Measurements from ENCODE around the gene CDH16.
"Not testable (repeated sequence)": the region's sequence is repeated elsewhere in the genome, so short reads cannot be mapped to it uniquely, and the experiment has no call there.

Gene CDH16

DNA sequence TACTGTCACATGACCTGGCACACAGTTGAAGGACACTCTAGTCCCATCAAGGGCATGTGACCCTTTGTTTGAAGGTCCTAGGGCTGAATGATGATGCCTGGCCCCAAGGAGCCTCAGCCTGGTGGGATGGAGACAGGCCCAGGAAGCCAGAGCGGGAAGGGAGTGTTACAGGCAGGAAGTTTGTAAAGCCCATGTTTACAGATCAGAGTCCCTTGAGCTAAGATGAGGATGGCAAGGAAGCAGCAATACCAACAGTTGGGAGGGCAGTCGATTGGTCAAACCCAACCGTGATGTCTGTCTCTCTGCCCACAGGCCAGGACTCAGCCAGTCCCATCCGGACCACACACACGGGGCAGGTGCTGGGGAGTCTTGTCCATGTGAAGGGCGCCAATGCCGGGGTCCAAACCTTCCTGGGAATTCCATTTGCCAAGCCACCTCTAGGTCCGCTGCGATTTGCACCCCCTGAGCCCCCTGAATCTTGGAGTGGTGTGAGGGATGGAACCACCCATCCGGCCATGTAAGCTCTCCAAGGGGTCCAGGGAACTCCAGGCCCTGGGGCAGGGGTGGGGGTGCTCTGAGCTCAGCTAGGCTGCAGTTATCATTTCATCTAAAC is 19.1 kb upstream of the CDH16 start:
- DNase-seq (ENCODE audit: low read depth), result no peak
- TF ChIP-seq, protein P1, sequence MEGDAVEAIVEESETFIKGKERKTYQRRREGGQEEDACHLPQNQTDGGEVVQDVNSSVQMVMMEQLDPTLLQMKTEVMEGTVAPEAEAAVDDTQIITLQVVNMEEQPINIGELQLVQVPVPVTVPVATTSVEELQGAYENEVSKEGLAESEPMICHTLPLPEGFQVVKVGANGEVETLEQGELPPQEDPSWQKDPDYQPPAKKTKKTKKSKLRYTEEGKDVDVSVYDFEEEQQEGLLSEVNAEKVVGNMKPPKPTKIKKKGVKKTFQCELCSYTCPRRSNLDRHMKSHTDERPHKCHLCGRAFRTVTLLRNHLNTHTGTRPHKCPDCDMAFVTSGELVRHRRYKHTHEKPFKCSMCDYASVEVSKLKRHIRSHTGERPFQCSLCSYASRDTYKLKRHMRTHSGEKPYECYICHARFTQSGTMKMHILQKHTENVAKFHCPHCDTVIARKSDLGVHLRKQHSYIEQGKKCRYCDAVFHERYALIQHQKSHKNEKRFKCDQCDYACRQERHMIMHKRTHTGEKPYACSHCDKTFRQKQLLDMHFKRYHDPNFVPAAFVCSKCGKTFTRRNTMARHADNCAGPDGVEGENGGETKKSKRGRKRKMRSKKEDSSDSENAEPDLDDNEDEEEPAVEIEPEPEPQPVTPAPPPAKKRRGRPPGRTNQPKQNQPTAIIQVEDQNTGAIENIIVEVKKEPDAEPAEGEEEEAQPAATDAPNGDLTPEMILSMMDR (conservative IDR thresholded peaks at IDR 0.05; ENCODE audit: low read length), result no peak
- H3K4me3 ChIP-seq (ENCODE audit: low read length), result no peak overlapping the region

DNA sequence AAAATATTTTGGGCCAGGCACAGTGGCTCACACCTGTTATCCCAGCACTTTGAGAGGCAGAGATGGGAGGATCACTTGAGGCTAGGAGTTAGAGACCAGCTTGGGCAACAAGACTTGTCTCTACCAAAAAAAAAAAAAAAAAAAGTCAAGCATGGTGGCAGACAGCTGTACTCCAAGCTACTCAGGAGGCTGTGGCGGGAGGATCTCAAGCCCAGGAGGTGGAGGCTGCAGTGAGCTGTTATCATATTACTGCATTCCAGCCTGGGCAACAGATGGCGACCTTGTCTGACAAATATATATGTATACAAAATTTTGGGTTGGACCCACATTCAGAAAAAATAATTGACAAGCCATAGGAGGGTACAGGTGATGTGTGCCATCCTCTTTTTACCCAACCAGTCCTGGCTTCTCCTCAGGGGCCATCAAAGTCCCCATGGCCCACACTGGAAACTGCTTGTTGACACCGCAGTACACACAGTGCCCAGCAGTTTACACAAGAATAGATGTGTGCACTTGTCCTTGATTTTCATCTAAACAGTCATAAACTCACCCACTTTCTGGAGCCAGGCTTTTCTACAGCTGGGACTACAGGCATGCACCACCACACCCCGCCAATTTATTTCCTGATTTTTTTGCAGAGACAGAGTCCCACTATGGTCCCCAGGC is 18.3 kb upstream of the CDH16 start:
- DNase-seq (ENCODE audit: low read depth), result no peak
- no peak overlapping the region for H3K4me3 ChIP-seq (ENCODE audit: low read length)

DNA sequence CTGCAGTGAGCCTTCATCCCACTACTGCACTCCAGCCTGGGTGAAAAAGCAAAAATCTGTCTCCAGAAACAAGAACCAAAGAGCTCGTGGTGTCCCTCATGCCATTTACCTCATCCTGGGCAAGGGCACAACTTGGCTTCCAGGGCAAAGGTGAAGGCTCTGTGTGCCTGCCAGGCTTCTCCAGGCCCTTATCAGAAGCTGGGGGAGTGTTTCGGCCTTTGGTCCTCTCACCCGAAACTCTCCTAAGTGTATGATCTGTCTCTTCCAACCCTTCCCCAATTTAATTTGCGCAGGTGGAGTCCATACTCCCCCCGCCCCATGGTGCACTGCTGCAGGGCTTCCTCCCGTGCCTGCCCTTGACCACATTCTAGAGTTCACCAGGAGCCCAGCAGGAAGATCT is 17.8 kb upstream of the CDH16 start:
- H3K4me3 ChIP-seq (ENCODE audit: low read length), result no peak overlapping the region
- TF ChIP-seq, protein P1 (conservative IDR thresholded peaks at IDR 0.05; ENCODE audit: low read length), result no peak
- no peak for DNase-seq (ENCODE audit: low read depth)

More for the DNA sequence above, 18.3 kb upstream of the CDH16 start:
- TF ChIP-seq, protein P1 (conservative IDR thresholded peaks at IDR 0.05; ENCODE audit: low read length), result no peak

DNA sequence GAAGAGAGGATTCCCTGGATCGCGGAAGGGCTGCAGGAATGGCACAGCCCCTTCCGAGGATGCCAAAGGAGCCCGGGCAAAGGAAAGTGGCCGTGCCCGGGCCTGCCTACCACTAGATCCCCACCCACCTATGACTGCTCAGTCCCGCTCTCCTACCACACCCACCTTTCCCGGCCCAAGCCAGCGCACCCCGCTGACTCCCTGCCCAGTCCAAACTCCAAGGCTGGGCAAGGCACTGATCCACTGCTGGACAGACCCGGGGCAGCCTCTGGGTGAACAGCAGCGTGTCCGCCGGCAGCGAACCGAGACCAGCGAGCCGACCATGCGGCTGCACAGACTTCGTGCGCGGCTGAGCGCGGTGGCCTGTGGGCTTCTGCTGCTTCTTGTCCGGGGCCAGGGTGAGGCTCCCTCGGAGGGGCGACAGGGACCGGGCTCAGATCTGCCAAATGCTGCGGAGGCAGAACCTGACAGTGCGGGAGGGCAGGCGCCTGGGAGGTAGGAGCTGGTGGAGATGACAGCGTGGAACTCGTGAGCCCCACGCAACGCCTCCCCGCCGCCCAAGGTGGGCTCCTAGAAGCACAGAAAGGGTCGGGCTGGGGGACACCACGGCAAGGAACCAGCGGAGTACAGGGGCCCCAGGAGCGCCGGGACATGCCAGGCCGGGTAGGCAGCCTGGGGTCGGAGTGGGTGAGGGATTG is 16.8 kb upstream of the CDH16 start, which contains the start of gene CES2:
TSS of gene CES2 (plus strand) at position 203 of the 698 bp plus-strand sequence. CDS start at position 323, 120 bp downstream.
- TF ChIP-seq, protein P1 (conservative IDR thresholded peaks at IDR 0.05; ENCODE audit: low read length), result no peak
- DNase-seq (ENCODE audit: low read depth), result peak; percentile 53

DNA sequence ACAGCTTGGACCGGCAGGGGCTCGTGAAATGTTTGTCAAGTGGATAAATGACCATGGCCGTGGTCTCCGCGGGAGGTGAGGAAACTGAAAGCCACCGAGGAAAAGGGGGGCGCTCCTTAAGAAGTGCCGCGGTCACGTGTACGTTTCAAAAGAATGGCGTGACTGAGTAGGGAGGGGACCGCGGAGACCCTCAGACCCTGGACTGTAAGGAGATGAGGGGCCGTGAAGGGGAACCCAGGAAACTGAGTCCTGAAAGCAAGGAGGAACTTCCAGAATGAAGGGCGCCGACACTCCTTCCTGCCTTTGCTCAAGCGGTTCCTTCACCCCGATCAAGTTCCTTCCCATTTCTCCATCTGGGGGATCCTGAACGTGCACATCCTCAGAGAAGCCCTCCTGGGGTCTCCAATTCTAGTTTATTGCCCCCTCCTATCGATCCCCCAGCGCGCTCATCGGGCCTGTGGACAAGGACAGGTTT is 16.2 kb upstream of the CDH16 start:
- H3K4me3 ChIP-seq (ENCODE audit: low read length), result peak overlapping the region; percentile 99
- DNase-seq (ENCODE audit: low read depth), result not testable (repeated sequence)

More for the DNA sequence above, 16.8 kb upstream of the CDH16 start, which contains the start of gene CES2:
- H3K4me3 ChIP-seq (ENCODE audit: low read length), result peak within 1 kb of the TSS; percentile 99

DNA sequence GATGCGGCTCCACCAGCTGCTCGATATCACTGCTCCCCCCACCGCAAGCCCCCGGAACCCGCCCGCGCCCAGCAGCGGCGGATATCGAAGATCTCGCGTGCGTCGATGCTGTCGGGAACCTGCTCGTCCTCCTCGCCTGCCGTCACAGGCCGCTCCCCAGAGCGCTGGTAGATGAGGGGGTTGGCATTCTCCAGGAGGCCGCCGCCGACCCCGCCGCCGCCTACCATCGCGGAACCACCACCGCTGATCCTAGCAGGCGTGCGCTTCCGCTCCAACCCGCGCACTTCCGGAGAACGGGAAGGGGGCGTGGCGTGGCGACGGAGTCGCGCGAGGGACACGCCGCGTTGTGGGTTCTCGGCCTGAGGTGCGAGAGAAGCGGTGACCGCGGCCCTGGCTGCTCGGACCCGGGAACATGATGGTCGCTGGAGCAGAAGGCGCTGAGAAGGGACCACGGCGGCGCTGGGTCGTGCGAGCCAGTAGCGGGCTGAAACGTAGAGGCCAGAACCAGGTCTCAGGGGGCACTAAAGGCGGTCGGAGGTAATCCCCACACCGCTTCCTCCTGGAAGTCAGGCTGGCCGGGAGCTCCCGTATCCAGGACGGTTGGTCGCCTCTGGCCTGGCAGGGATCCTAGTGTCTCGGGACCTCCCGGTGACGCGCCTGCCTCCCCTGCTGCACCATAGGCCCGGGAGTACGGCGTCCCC is 15.6 kb upstream of the CDH16 start, which contains the start of gene CIAO2B:
TSS of gene CIAO2B (minus strand) at position 265 of the 701 bp plus-strand sequence. CDS start at position 227, 38 bp downstream.
- peak; percentile 78 for DNase-seq (ENCODE audit: low read depth)
- TF ChIP-seq, protein P1 (conservative IDR thresholded peaks at IDR 0.05; ENCODE audit: low read length), result no peak
- H3K4me3 ChIP-seq (ENCODE audit: low read length), result peak within 1 kb of the TSS; percentile 99

DNA sequence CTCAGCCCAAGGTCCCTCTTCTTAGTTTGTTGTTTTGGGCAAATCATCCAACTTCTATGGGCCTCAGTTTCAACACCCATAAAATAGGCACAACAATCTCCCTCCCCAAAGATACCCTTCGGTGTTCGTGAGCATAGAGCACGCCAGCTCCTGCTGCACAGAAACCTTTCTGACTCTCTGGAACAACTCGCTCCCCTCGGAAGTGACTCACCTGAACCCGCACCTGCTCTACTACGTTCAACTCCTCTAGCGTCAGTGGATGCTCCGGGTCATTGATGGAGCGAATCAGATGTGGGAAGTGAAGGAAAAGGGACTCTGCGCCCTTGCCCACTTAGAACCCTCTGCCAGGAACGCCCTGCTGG is 15.1 kb upstream of the CDH16 start:
- DNase-seq (ENCODE audit: low read depth), result no peak
- TF ChIP-seq, protein P1 (conservative IDR thresholded peaks at IDR 0.05; ENCODE audit: low read length), result no peak
- peak overlapping the region; percentile 99 for H3K4me3 ChIP-seq (ENCODE audit: low read length)

All from AG10803 (cell line).